Measurements from ENCODE around the gene RMRP. TPM values are rescaled to one million over a fixed set of nuclear protein-coding genes. Genes with fewer than 3 reads are reported as not detected.

RMRP gene
- total RNA-seq, 2 experiments from 2014 or later: 12,624 to 26,575 TPM

GRCh38 chr9:35661756-35662350, 4.0 kb upstream of the RMRP start:
- Histone ChIP-seq H2AFZ (ENCODE audit: low read length) (no peak overlapping the region), H3K36me3 (ENCODE audit: insufficient read depth, low read length) (peaks cover 35% of the 10 kb centered on the region), H4K20me1 (ENCODE audit: insufficient read depth, low read length) (0 out of 2 replicates have a peak, but pooled peaks cover 5% of the 10 kb centered on the region), H3K4me1 (ENCODE audit: insufficient read depth, low read length, poor library complexity, severe bottlenecking) (peaks cover 82% of the 10 kb centered on the region), H3K9me3 (ENCODE audit: low read length) (no peaks in the 10 kb centered on the region), H3K4me3 (ENCODE audit: low read depth, low read length, poor library complexity, severe bottlenecking) (no peak overlapping the region), H3K79me2 (ENCODE audit: insufficient read depth, low read depth, low read length) (peaks cover 28% of the 10 kb centered on the region; the same call in 1 of the 2 replicates), H3K9me2 (ENCODE audit: insufficient read depth, low read length) (no peaks in the 10 kb centered on the region), H3K4me2 (ENCODE audit: low read length) (peak overlapping the region; percentile 99), H3K27ac (ENCODE audit: low read depth, low read length, poor library complexity, severe bottlenecking) (peak overlapping the region; percentile 85)
- CTCF ChIA-PET (ENCODE audit: unreplicated experiment): interaction anchor here (0.5 to 1.1 kb wide), 2 partner anchors 34 to 43 kb away, joined by 3 read pairs; no protein-coding TSS in a partner anchor
- DNase-seq (ENCODE audit: low spot score): no peak
- intact Hi-C loops (cut with micrococcal nuclease; ENCODE audit: unreplicated experiment): no loop called here
- BruUV-seq (replicated peaks): no TSS peak
- TF ChIP-seq EZH2phosphoT487 (IDR thresholded peaks at IDR 0.05; ENCODE audit: borderline replicate concordance, low read depth, low read length): no peak
- TF ChIP-seq, protein P1, sequence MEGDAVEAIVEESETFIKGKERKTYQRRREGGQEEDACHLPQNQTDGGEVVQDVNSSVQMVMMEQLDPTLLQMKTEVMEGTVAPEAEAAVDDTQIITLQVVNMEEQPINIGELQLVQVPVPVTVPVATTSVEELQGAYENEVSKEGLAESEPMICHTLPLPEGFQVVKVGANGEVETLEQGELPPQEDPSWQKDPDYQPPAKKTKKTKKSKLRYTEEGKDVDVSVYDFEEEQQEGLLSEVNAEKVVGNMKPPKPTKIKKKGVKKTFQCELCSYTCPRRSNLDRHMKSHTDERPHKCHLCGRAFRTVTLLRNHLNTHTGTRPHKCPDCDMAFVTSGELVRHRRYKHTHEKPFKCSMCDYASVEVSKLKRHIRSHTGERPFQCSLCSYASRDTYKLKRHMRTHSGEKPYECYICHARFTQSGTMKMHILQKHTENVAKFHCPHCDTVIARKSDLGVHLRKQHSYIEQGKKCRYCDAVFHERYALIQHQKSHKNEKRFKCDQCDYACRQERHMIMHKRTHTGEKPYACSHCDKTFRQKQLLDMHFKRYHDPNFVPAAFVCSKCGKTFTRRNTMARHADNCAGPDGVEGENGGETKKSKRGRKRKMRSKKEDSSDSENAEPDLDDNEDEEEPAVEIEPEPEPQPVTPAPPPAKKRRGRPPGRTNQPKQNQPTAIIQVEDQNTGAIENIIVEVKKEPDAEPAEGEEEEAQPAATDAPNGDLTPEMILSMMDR (conservative IDR thresholded peaks at IDR 0.05; ENCODE audit: low read length): no peak
- POLR2A ChIA-PET: interaction anchor here (0.6 to 5.5 kb wide), 8 partner anchors 13 to 110 kb away, joined by 3 to 28 read pairs (median 4); partner anchors contain the start of genes CD72, CREB3 and TLN1

DNA sequence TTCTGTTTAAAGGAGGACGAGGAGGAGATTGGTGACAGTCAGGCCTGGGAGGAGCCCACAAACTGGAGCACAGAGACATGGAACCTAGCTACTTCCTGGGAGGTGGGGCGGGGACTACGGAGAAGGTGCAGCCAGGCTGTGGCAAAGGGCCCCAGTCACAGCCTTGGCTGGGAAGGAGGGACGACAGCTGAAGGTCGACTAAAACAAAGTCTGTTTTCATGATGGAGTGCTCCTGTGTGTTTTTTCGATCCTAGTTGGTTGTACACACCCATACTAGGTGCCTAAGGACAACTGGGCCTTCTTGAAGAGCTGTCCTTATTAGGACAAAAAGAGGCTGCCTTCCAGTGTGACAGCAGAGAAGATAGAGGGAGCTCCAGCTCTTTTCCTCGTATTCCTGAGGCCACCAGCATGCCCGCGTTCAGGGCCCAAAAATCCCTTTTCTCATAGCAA, 3.2 kb upstream of the RMRP start:
- POLR2A ChIA-PET: interaction anchor here (0.6 to 5.5 kb wide), 9 partner anchors 13 to 151 kb away, joined by 3 to 28 read pairs (median 4); partner anchors contain the start of genes CD72, CREB3, SPAG8 and TLN1
- Histone ChIP-seq H2AFZ (ENCODE audit: low read length) (no peak overlapping the region), H3K27ac (ENCODE audit: low read depth, low read length, poor library complexity, severe bottlenecking) (no peak overlapping the region), H3K4me2 (ENCODE audit: low read length) (peak overlapping the region; percentile 96), H3K4me3 (ENCODE audit: low read depth, low read length, poor library complexity, severe bottlenecking) (no peak overlapping the region), H4K20me1 (ENCODE audit: insufficient read depth, low read length) (0 out of 2 replicates have a peak, but pooled peaks cover 5% of the 10 kb centered on the region), H3K4me1 (ENCODE audit: insufficient read depth, low read length, poor library complexity, severe bottlenecking) (peaks cover 74% of the 10 kb centered on the region), H3K36me3 (ENCODE audit: insufficient read depth, low read length) (peaks cover 35% of the 10 kb centered on the region), H3K9me2 (ENCODE audit: insufficient read depth, low read length) (no peaks in the 10 kb centered on the region), H3K79me2 (ENCODE audit: insufficient read depth, low read depth, low read length) (peaks cover 28% of the 10 kb centered on the region; the same call in 1 of the 2 replicates), H3K9me3 (ENCODE audit: low read length) (no peaks in the 10 kb centered on the region)
- no peak for DNase-seq (ENCODE audit: low spot score)
- CTCF ChIA-PET (ENCODE audit: unreplicated experiment): interaction anchor here (1.0 to 1.7 kb wide), 4 partner anchors 11 to 70 kb away, joined by 3 to 5 read pairs (median 3); no protein-coding TSS in a partner anchor
- no TSS peak for BruUV-seq (replicated peaks)
- intact Hi-C loops (cut with micrococcal nuclease; ENCODE audit: unreplicated experiment): no loop called here
- no peak for TF ChIP-seq EZH2phosphoT487 (IDR thresholded peaks at IDR 0.05; ENCODE audit: borderline replicate concordance, low read depth, low read length)
- TF ChIP-seq, protein P1 (conservative IDR thresholded peaks at IDR 0.05; ENCODE audit: low read length): peak; percentile 61
